Hepatocyte (in vitro differentiated cells): Measurements from ENCODE around the gene CEACAM8. TPM values are rescaled to one million over a fixed set of nuclear protein-coding genes. Genes with fewer than 3 reads are reported as not detected.

Source experiments
- DNase-seq: peaks from one replicate; pipeline ENCODE4 v3.0.0-alpha.2; 2016; ENCODE audit warnings: low spot score
- H2AFZ ChIP-seq: fragments of 200-600 bp; sonication (generic); 2 replicates; pipeline ENCODE4 v1.6.0; 2016; ENCODE audit warnings: antibody characterized with exemption, mild to moderate bottlenecking
- H3K27ac ChIP-seq: fragments of 200-600 bp; sonication (generic); 2 replicates; pipeline ENCODE4 v1.5.1; 2016; ENCODE audit warnings: mild to moderate bottlenecking
- H3K27me3 ChIP-seq: fragments of 200-600 bp; sonication (generic); 2 replicates; pipeline ENCODE4 v1.6.1; 2016
- H3K36me3 ChIP-seq: fragments of 200-600 bp; sonication (generic); replicated peaks from 2 replicates; pipeline ENCODE4 v1.5.1; 2016; ENCODE audit warnings: low read depth; ENCODE audit not compliant: insufficient read depth
- H3K4me1 ChIP-seq: fragments of 200-600 bp; sonication (generic); 2 replicates; pipeline ENCODE4 v1.5.1; 2016; ENCODE audit warnings: mild to moderate bottlenecking, moderate library complexity; ENCODE audit not compliant: insufficient read depth
- H3K4me2 ChIP-seq: fragments of 200-600 bp; sonication (generic); 2 replicates; pipeline ENCODE4 v1.6.0; 2016
- H3K4me3 ChIP-seq: fragments of 200-600 bp; sonication (generic); 2 replicates; pipeline ENCODE4 v1.5.1; 2016; ENCODE audit warnings: mild to moderate bottlenecking
- H3K79me2 ChIP-seq: fragments of 200-600 bp; sonication (generic); 2 replicates; pipeline ENCODE4 v1.6.0; 2017; ENCODE audit warnings: mild to moderate bottlenecking
- H3K9me2 ChIP-seq: fragments of 200-600 bp; sonication (generic); replicated peaks from 2 replicates; pipeline ENCODE4 v1.6.0; 2017; ENCODE audit warnings: mild to moderate bottlenecking; ENCODE audit not compliant: insufficient read depth
- H3K9me3 ChIP-seq: fragments of 200-600 bp; sonication (generic); 2 replicates; pipeline ENCODE4 v1.5.1; 2016; ENCODE audit warnings: low read depth, mild to moderate bottlenecking
- H4K20me1 ChIP-seq: fragments of 200-600 bp; sonication (generic); 2 replicates; pipeline ENCODE4 v1.6.0; 2016; ENCODE audit warnings: mild to moderate bottlenecking; ENCODE audit not compliant: insufficient read depth, poor library complexity, severe bottlenecking
- EZH2 ChIP-seq: fragments of 200-600 bp; sonication (generic); IDR thresholded peaks from 2 replicates; pipeline ENCODE4 v1.6.1; 2016; ENCODE audit warnings: antibody characterized with exemption, mild to moderate bottlenecking, borderline replicate concordance
- EZH2phosphoT487 ChIP-seq: fragments of 200-600 bp; sonication (generic); IDR thresholded peaks from one replicate; pipeline ENCODE4 v1.6.1; 2018; ENCODE audit warnings: antibody characterized with exemption, mild to moderate bottlenecking, low read depth, moderate library complexity; ENCODE audit not compliant: unreplicated experiment, severe bottlenecking
- WGBS: methylation state at CpG from one replicate; pipeline ENCODE4 v1.1.6; 2016; ENCODE audit warnings: low lambda C conversion rate; ENCODE audit errors: missing lambda C conversion rate; 5-methylcytosine and 5-hydroxymethylcytosine counted together
- polyA plus RNA-seq: library from polyadenylated mRNA; unstranded; fragments of >200 nt; fragmentation: Nextera tagmentation; extraction: Ambion mirVana; gene quantifications from 2 replicates; pipeline ENCODE4 v1.2.1, GENCODE V29; 2016
- total RNA-seq: library from RNA; depleted of rRNA; stranded (reverse); fragments of >200 nt; gene quantifications from 2 replicates; pipeline ENCODE4 v1.2.3, GENCODE V29; 2014
- TF ChIP-seq, protein P1 (sequence below): fragments of 200-600 bp; sonication (generic); IDR thresholded peaks from 2 replicates; pipeline ENCODE4 v1.5.1; 2016; ENCODE audit warnings: antibody characterized with exemption, mild to moderate bottlenecking; ENCODE audit not compliant: poor library complexity

Gene CEACAM8
- total and polyA plus RNA-seq, 2 experiments from 2014 or later, result not detected

GRCh38 chr19:42563352-42564210, 31.1 kb downstream of the CEACAM8 start:
- TF ChIP-seq, protein P1, sequence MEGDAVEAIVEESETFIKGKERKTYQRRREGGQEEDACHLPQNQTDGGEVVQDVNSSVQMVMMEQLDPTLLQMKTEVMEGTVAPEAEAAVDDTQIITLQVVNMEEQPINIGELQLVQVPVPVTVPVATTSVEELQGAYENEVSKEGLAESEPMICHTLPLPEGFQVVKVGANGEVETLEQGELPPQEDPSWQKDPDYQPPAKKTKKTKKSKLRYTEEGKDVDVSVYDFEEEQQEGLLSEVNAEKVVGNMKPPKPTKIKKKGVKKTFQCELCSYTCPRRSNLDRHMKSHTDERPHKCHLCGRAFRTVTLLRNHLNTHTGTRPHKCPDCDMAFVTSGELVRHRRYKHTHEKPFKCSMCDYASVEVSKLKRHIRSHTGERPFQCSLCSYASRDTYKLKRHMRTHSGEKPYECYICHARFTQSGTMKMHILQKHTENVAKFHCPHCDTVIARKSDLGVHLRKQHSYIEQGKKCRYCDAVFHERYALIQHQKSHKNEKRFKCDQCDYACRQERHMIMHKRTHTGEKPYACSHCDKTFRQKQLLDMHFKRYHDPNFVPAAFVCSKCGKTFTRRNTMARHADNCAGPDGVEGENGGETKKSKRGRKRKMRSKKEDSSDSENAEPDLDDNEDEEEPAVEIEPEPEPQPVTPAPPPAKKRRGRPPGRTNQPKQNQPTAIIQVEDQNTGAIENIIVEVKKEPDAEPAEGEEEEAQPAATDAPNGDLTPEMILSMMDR, result peak; percentile 66
- no peak for TF ChIP-seq EZH2
- no peaks in the 10 kb centered on the region for H3K9me2 ChIP-seq
- peak; percentile 74 for DNase-seq
- H2AFZ ChIP-seq, result no peak overlapping the region
- H4K20me1 ChIP-seq, result no peaks in the 10 kb centered on the region
- no peaks in the 10 kb centered on the region for H3K27me3 ChIP-seq
- no peak overlapping the region for H3K27ac ChIP-seq
- no peaks in the 10 kb centered on the region for H3K9me3 ChIP-seq
- WGBS, result 18% methylated on average over 7 of the region's 7 CpGs
- no peaks in the 10 kb centered on the region for H3K36me3 ChIP-seq
- H3K4me1 ChIP-seq, result no peaks in the 10 kb centered on the region
- H3K79me2 ChIP-seq, result no peaks in the 10 kb centered on the region
- H3K4me3 ChIP-seq, result no peak overlapping the region
- no peak overlapping the region for H3K4me2 ChIP-seq

GRCh38 chr19:42561512-42561911, 33.2 kb downstream of the CEACAM8 start:
- Histone ChIP-seq H3K9me2 (no peaks in the 10 kb centered on the region), H3K4me2 (no peak overlapping the region), H3K36me3 (no peaks in the 10 kb centered on the region), H3K27me3 (no peaks in the 10 kb centered on the region), H3K9me3 (no peaks in the 10 kb centered on the region), H3K27ac (no peak overlapping the region), H3K4me1 (no peaks in the 10 kb centered on the region), H4K20me1 (no peaks in the 10 kb centered on the region), H3K79me2 (no peaks in the 10 kb centered on the region), H3K4me3 (no peak overlapping the region), H2AFZ (no peak overlapping the region)
- no peak for DNase-seq
- TF ChIP-seq, protein P1, result no peak
- TF ChIP-seq EZH2phosphoT487 (no peak), EZH2 (no peak)
- 86% methylated on average over 2 of the region's 2 CpGs for WGBS

DNA sequence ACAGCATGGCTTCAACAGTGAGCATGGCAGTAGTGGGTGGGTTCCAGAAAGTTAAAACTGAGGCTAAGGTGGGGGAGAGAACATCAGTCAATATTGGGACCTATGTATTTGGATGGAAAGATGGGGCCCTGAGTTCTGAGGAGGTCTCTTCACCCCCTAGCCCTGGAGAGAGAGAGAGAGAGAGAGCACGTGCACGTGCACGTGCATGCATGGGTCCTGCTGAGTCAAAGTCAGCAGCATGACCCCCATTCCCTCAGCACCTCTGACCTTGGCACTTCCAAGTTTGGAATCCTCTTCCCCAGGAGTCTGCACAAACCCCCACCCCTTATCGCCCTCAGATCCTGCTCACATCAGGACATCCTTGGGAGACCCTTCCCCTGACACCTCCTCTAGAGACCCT, 34.0 kb downstream of the CEACAM8 start:
- TF ChIP-seq EZH2 (no peak), EZH2phosphoT487 (no peak)
- TF ChIP-seq, protein P1, result no peak
- WGBS, result 88% methylated on average over 4 of the region's 4 CpGs
- no peaks in the 10 kb centered on the region for H3K9me2 ChIP-seq
- no peak overlapping the region for H2AFZ ChIP-seq
- H3K4me1 ChIP-seq, result no peaks in the 10 kb centered on the region
- no peak for DNase-seq
- no peaks in the 10 kb centered on the region for H4K20me1 ChIP-seq
- no peak overlapping the region for H3K4me2 ChIP-seq
- H3K4me3 ChIP-seq, result no peak overlapping the region
- H3K27me3 ChIP-seq, result no peaks in the 10 kb centered on the region
- no peaks in the 10 kb centered on the region for H3K79me2 ChIP-seq
- H3K9me3 ChIP-seq, result no peaks in the 10 kb centered on the region
- no peaks in the 10 kb centered on the region for H3K36me3 ChIP-seq
- H3K27ac ChIP-seq, result no peak overlapping the region
